ENCODE measurements around the gene TAF6. TPM values are rescaled to one million over a fixed set of nuclear protein-coding genes. Genes with fewer than 3 reads are reported as not detected.
A peak's percentile ranks its signal among the peaks of the same experiment; 100 is the strongest.

Gene TAF6
- total RNA-seq, 1 experiment from 2014 or later, result 47.2 TPM

DNA sequence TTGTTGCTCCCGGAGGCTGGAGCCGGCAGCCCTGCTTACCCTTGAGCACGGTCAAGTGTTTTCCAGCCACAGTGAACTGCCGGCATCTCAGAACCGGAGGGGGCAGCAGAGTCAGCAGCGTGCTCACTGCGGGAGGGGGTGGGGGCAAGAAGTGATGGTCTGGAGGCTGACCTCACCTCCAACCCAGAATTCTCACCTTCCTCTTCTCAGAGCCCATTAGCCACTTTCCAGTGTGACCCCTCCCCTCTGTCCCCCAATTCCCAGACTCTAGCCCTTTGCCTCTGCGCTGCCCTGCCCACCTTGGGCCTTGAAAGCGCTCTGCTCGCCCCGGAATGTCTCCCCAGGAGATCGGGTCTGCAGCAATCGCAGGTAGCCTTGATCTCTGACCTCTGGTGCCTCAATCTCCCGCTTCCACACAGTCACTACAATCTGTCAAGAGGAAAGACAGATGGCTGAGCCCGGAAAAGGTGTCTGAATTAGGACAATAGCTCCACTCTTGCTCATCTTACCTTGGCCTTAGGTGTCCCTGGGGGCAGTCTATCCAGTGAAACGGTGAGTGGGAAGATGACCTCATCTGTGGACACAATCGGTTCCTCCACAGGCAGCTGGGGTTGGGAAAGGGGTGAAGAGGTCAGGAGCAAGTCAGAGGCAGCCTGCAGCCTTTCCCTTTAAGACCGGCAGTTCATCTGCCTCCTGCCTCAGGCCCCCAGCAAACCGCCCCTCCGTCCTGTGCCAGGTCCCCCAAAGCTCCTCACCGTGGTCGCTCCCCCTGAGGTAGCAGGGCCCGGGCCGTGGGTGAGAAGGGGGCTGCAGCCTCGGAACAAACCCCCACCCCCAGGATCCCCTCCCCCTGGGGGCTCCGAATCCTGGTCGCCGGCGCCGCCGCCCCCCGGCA, 38.4 kb upstream of the TAF6 start:
- intact Hi-C loops (cut with micrococcal nuclease), result no loop called here
- Mint-ChIP-seq H3K9me3 (ENCODE audit: unreplicated experiment) (no peaks in the 10 kb centered on the region), H3K4me3 (ENCODE audit: unreplicated experiment) (peak overlapping the region; percentile 77), H3K27me3 (ENCODE audit: insufficient read depth, unreplicated experiment) (no peaks in the 10 kb centered on the region), H3K27ac (ENCODE audit: low read depth, unreplicated experiment) (no peak overlapping the region), H3K4me1 (ENCODE audit: insufficient read depth, unreplicated experiment) (peaks cover 13% of the 10 kb centered on the region), H3K36me3 (ENCODE audit: insufficient read depth, unreplicated experiment) (peaks cover 26% of the 10 kb centered on the region)
- DNase-seq (ENCODE audit: unreplicated experiment), result peak; percentile 66
- BruUV-seq (replicated peaks), result TSS peak; percentile 25
- ChIA-PET CTCF (interaction anchor here (0.7 to 1.0 kb wide), 2 partner anchors 36 to 188 kb away, joined by 4 read pairs; no protein-coding TSS in a partner anchor), POLR2A (interaction anchor here (0.7 to 5.5 kb wide), 6 partner anchors 9 to 31 kb away, joined by 3 to 58 read pairs (median 5); partner anchors contain the start of genes GPC2, LAMTOR4, MBLAC1 and STAG3)
- TF ChIP-seq, protein P1, sequence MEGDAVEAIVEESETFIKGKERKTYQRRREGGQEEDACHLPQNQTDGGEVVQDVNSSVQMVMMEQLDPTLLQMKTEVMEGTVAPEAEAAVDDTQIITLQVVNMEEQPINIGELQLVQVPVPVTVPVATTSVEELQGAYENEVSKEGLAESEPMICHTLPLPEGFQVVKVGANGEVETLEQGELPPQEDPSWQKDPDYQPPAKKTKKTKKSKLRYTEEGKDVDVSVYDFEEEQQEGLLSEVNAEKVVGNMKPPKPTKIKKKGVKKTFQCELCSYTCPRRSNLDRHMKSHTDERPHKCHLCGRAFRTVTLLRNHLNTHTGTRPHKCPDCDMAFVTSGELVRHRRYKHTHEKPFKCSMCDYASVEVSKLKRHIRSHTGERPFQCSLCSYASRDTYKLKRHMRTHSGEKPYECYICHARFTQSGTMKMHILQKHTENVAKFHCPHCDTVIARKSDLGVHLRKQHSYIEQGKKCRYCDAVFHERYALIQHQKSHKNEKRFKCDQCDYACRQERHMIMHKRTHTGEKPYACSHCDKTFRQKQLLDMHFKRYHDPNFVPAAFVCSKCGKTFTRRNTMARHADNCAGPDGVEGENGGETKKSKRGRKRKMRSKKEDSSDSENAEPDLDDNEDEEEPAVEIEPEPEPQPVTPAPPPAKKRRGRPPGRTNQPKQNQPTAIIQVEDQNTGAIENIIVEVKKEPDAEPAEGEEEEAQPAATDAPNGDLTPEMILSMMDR (IDR thresholded peaks at IDR 0.05; ENCODE audit: unreplicated experiment), result no peak

DNA sequence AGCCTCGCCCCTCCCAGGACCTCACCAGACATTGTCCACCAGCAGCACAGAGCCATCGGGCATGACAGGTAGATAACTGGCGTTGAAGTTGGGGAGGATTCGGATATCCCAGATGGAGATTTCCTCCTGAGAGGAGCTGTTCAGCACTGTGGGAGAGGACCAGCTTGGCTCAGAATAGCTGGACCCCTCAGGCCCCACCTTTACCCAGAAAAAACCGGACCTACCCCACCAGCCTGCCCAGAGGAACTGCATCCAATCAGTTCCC, 37.8 kb upstream of the TAF6 start:
- DNase-seq (ENCODE audit: unreplicated experiment), result no peak
- Mint-ChIP-seq H3K4me1 (ENCODE audit: insufficient read depth, unreplicated experiment) (peaks cover 18% of the 10 kb centered on the region), H3K4me3 (ENCODE audit: unreplicated experiment) (peak overlapping the region; percentile 77), H3K36me3 (ENCODE audit: insufficient read depth, unreplicated experiment) (peaks cover 32% of the 10 kb centered on the region), H3K27me3 (ENCODE audit: insufficient read depth, unreplicated experiment) (no peaks in the 10 kb centered on the region), H3K27ac (ENCODE audit: low read depth, unreplicated experiment) (peak overlapping the region; percentile 46), H3K9me3 (ENCODE audit: unreplicated experiment) (no peaks in the 10 kb centered on the region)
- CTCF ChIA-PET, result interaction anchor here (1.0 kb wide), 1 partner anchor 24 kb away, joined by 3 read pairs; no protein-coding TSS in a partner anchor
- no TSS peak for BruUV-seq (replicated peaks)
- POLR2A ChIA-PET, result interaction anchor here (1.3 to 5.5 kb wide), 4 partner anchors 9 to 56 kb away, joined by 4 to 58 read pairs (median 7); partner anchors contain the start of genes AP4M1, GPC2, LAMTOR4 and MBLAC1
- intact Hi-C loops (cut with micrococcal nuclease), result no loop called here
- TF ChIP-seq, protein P1 (IDR thresholded peaks at IDR 0.05; ENCODE audit: unreplicated experiment), result no peak

DNA sequence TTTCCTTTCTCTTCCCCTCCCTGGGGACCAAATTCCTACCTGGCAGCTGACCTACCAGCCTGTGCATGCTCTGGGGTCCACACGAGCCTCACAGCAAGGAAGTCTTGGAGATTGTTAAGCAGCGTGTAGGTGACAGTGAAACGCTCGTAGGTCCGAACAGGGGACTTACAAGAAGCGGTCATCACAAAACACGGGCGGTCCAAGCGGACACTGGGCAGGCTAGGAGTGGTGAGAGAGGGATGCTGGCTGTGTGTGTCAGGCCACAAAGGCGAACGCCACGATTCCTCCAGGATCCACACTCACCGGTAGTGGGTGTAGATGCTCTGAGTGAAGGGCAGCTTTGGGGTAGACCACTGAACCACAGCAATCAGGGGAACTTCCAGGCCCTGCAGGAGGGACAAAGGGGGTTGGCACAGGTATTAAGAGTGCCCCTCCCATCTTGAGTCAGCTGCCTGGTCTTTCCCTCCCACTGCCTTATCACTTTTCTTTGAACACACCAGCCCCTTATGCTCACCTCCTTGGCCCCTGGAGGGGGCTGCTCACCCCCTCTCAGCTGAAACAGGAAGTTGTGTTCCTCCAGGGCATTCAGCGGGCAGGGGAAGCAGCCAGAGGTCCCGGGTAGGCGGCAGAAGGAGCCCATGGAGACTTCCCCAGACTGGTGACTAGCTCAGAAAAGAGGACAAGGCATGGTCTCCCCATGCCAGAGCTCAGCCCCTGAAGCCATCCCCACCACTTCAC, 37.3 kb upstream of the TAF6 start:
- POLR2A ChIA-PET, result interaction anchor here (1.3 to 5.5 kb wide), 4 partner anchors 8 to 55 kb away, joined by 4 to 58 read pairs (median 7); partner anchors contain the start of genes AP4M1, GPC2, LAMTOR4 and MBLAC1
- H3K4me3 Mint-ChIP-seq (ENCODE audit: unreplicated experiment), result peak overlapping the region; percentile 77
- no peaks in the 10 kb centered on the region for H3K27me3 Mint-ChIP-seq (ENCODE audit: insufficient read depth, unreplicated experiment)
- intact Hi-C loops (cut with micrococcal nuclease), result no loop called here
- CTCF ChIA-PET, result interaction anchor here (0.6 to 1.0 kb wide), 2 partner anchors 24 to 67 kb away, joined by 3 read pairs; no protein-coding TSS in a partner anchor
- peak overlapping the region; percentile 46 for H3K27ac Mint-ChIP-seq (ENCODE audit: low read depth, unreplicated experiment)
- TF ChIP-seq, protein P1 (IDR thresholded peaks at IDR 0.05; ENCODE audit: unreplicated experiment), result no peak
- no peaks in the 10 kb centered on the region for H3K9me3 Mint-ChIP-seq (ENCODE audit: unreplicated experiment)
- H3K4me1 Mint-ChIP-seq (ENCODE audit: insufficient read depth, unreplicated experiment), result peaks cover 19% of the 10 kb centered on the region
- DNase-seq (ENCODE audit: unreplicated experiment), result no peak
- H3K36me3 Mint-ChIP-seq (ENCODE audit: insufficient read depth, unreplicated experiment), result peaks cover 37% of the 10 kb centered on the region
- no TSS peak for BruUV-seq (replicated peaks)

All from MCF 10A (cell line).